WTC11 (cell line): ENCODE data around the gene SGCD. TPM values are rescaled to one million over a fixed set of nuclear protein-coding genes. Genes with fewer than 3 reads are reported as not detected.

Experiments
- ATAC-seq: fragments of 200-7000 bp; cut with Tn5 transposase; 2 replicates; pipeline ENCODE4 v1.10.0; 2021; ENCODE audit warnings: mild to moderate bottlenecking, moderate library complexity
- CTCF ChIA-PET: fragments of 300-600 bp; sonication (Branson Sonifier 250); formaldehyde crosslinking; loops from one replicate; lab custom pipeline; 2021; ENCODE audit warnings: antibody characterized with exemption; lab: Charles Lee
- POLR2A ChIA-PET: fragments of 350-600 bp; sonication (Branson Sonifier 250); formaldehyde crosslinking; loops from one replicate; lab custom pipeline; 2021; ENCODE audit warnings: antibody characterized with exemption; lab: Charles Lee
- DNase-seq: peaks from one replicate; pipeline ENCODE4 v3.0.0; 2021; ENCODE audit warnings: low spot score
- H3K27ac Mint-ChIP-seq: 2 replicates; pipeline ENCODE4 v1.8.0; 2021; ENCODE audit warnings: mixed read lengths
- H3K27me3 Mint-ChIP-seq: 2 replicates; pipeline ENCODE4 v1.8.0; 2021; ENCODE audit warnings: low read depth, mild to moderate bottlenecking, moderate library complexity, mixed read lengths
- H3K36me3 Mint-ChIP-seq: 2 replicates; pipeline ENCODE4 v1.8.0; 2021; ENCODE audit warnings: mixed read lengths
- H3K4me1 Mint-ChIP-seq: 2 replicates; pipeline ENCODE4 v1.8.0; 2022; ENCODE audit warnings: mixed read lengths
- H3K4me3 Mint-ChIP-seq: 2 replicates; pipeline ENCODE4 v1.8.0; 2021; ENCODE audit warnings: mild to moderate bottlenecking, moderate library complexity, mixed read lengths
- H3K9me3 Mint-ChIP-seq: 2 replicates; pipeline ENCODE4 v1.8.0; 2021; ENCODE audit warnings: mixed read lengths
- ATF3 ChIP-seq: sonication (generic); formaldehyde crosslinking; conservative IDR thresholded peaks from 2 replicates; pipeline ENCODE4 v1.8.1; 2022; ENCODE audit warnings: mild to moderate bottlenecking, missing genetic modification reagents
- ATF6 ChIP-seq: sonication (generic); formaldehyde crosslinking; IDR thresholded peaks from 2 replicates; pipeline ENCODE4 v1.8.1; 2023; ENCODE audit warnings: mild to moderate bottlenecking, missing genetic modification reagents
- CTCF ChIP-seq: fragments of 200-600 bp; IDR thresholded peaks from 2 replicates; pipeline ENCODE4 v1.8.0; 2022; ENCODE audit warnings: antibody characterized with exemption
- FOXK1 ChIP-seq: sonication (generic); formaldehyde crosslinking; IDR thresholded peaks from 2 replicates; pipeline ENCODE4 v1.8.0; 2022; ENCODE audit warnings: mild to moderate bottlenecking, moderate library complexity, missing genetic modification reagents
- FOXP1 ChIP-seq: sonication (generic); formaldehyde crosslinking; IDR thresholded peaks from 2 replicates; pipeline ENCODE4 v1.8.0; 2022; ENCODE audit warnings: missing genetic modification reagents, mild to moderate bottlenecking, moderate library complexity, borderline replicate concordance
- GRHL2 ChIP-seq: fragments of 250-450 bp; sonication (Bioruptor Pico); IDR thresholded peaks from 2 replicates; pipeline ENCODE4 v1.8.0; 2022; ENCODE audit warnings: mild to moderate bottlenecking, moderate library complexity; ENCODE audit not compliant: insufficient replicate concordance, severe bottlenecking
- IRF2 ChIP-seq: sonication (generic); formaldehyde crosslinking; IDR thresholded peaks from 2 replicates; pipeline ENCODE4 v1.8.0; 2022; ENCODE audit warnings: low read depth, missing genetic modification reagents, borderline replicate concordance
- MAX ChIP-seq: sonication (generic); formaldehyde crosslinking; IDR thresholded peaks from 2 replicates; pipeline ENCODE4 v1.8.0; 2022; ENCODE audit warnings: mild to moderate bottlenecking, missing genetic modification reagents
- MXD4 ChIP-seq: fragments of 250-450 bp; sonication (Bioruptor Pico); IDR thresholded peaks from 2 replicates; pipeline ENCODE4 v1.8.0; 2021; ENCODE audit warnings: mild to moderate bottlenecking, moderate library complexity, borderline replicate concordance
- MYBL2 ChIP-seq: sonication (generic); formaldehyde crosslinking; IDR thresholded peaks from 2 replicates; pipeline ENCODE4 v1.8.1; 2023; ENCODE audit warnings: mild to moderate bottlenecking, moderate library complexity, missing genetic modification reagents
- NFE2L1 ChIP-seq: sonication (generic); formaldehyde crosslinking; IDR thresholded peaks from 2 replicates; pipeline ENCODE4 v1.8.1; 2023; ENCODE audit warnings: missing genetic modification reagents
- NFYB ChIP-seq: sonication (generic); formaldehyde crosslinking; conservative IDR thresholded peaks from 2 replicates; pipeline ENCODE4 v1.8.0; 2022; ENCODE audit warnings: low read depth, missing genetic modification reagents
- RELA ChIP-seq: sonication (generic); formaldehyde crosslinking; IDR thresholded peaks from 2 replicates; pipeline ENCODE4 v1.8.1; 2022; ENCODE audit warnings: missing genetic modification reagents, mild to moderate bottlenecking, borderline replicate concordance
- SMAD3 ChIP-seq: sonication (generic); formaldehyde crosslinking; IDR thresholded peaks from 2 replicates; pipeline ENCODE4 v1.8.0; 2022; ENCODE audit warnings: missing genetic modification reagents, mild to moderate bottlenecking, borderline replicate concordance
- SMAD4 ChIP-seq: sonication (generic); formaldehyde crosslinking; IDR thresholded peaks from 2 replicates; pipeline ENCODE4 v1.8.0; 2022; ENCODE audit warnings: mild to moderate bottlenecking, missing genetic modification reagents
- SOX15 ChIP-seq: fragments of 250-450 bp; sonication (Bioruptor Pico); IDR thresholded peaks from 2 replicates; pipeline ENCODE4 v1.9.0; 2021; ENCODE audit warnings: mild to moderate bottlenecking
- ZMAT4 ChIP-seq: fragments of 250-450 bp; sonication (Bioruptor Pico); IDR thresholded peaks from 2 replicates; pipeline ENCODE4 v1.9.0; 2021; ENCODE audit warnings: mild to moderate bottlenecking
- ZNF121 ChIP-seq: sonication (generic); formaldehyde crosslinking; IDR thresholded peaks from 2 replicates; pipeline ENCODE4 v1.8.0; 2023; ENCODE audit warnings: missing genetic modification reagents
- ZNF219 ChIP-seq: sonication (generic); formaldehyde crosslinking; IDR thresholded peaks from 2 replicates; pipeline ENCODE4 v1.8.0; 2023; ENCODE audit warnings: missing genetic modification reagents, mild to moderate bottlenecking, borderline replicate concordance
- ZNF317 ChIP-seq: sonication (generic); formaldehyde crosslinking; IDR thresholded peaks from 2 replicates; pipeline ENCODE4 v1.8.1; 2023; ENCODE audit warnings: low read depth, mild to moderate bottlenecking, moderate library complexity, missing genetic modification reagents, borderline replicate concordance
- ZNF671 ChIP-seq: fragments of 250-450 bp; sonication (Bioruptor Pico); IDR thresholded peaks from 2 replicates; pipeline ENCODE4 v1.8.0; 2021; ENCODE audit warnings: mild to moderate bottlenecking
- ZSCAN18 ChIP-seq: fragments of 250-450 bp; sonication (Bioruptor Pico); IDR thresholded peaks from 2 replicates; pipeline ENCODE4 v2.1.2; 2022; ENCODE audit warnings: mild to moderate bottlenecking, moderate library complexity
- total RNA-seq: library from RNA; stranded (reverse); gene quantifications from 3 replicates; pipeline ENCODE4 v1.2.3, GENCODE V29; 2021

Gene SGCD
- total RNA-seq, 1 experiment from 2014 or later, result 0.33 TPM

GRCh38 chr5:156395306-156395675 is 68.3 kb downstream of the SGCD start:
- ChIA-PET POLR2A (no interaction called here), CTCF (no interaction called here)
- H3K4me1 Mint-ChIP-seq, result 0 out of 2 replicates have a peak, but pooled peaks cover 3% of the 10 kb centered on the region
- no peak overlapping the region for H3K27ac Mint-ChIP-seq
- no peaks in the 10 kb centered on the region for H3K9me3 Mint-ChIP-seq
- H3K36me3 Mint-ChIP-seq, result no peaks in the 10 kb centered on the region
- DNase-seq (no peak), ATAC-seq (no peak)
- no peak overlapping the region for H3K4me3 Mint-ChIP-seq
- TF ChIP-seq ZNF317 (CRISPR knock-in tag), result no peak
- TF ChIP-seq ZNF671, result no peak
- no peak for TF ChIP-seq MXD4 (CRISPR knock-in tag)
- no peak for TF ChIP-seq RELA (CRISPR knock-in tag)
- no peak for TF ChIP-seq GRHL2
- no peak for TF ChIP-seq NFYB (CRISPR knock-in tag)
- no peak for TF ChIP-seq SMAD3 (CRISPR knock-in tag)
- TF ChIP-seq CTCF, result no peak
- H3K27me3 Mint-ChIP-seq, result no peaks in the 10 kb centered on the region

- ChIA-PET POLR2A (no interaction called here), CTCF (no interaction called here)
- no peak for ATAC-seq
- H3K36me3 Mint-ChIP-seq, result no peaks in the 10 kb centered on the region
- H3K27me3 Mint-ChIP-seq, result no peaks in the 10 kb centered on the region
- H3K4me3 Mint-ChIP-seq, result no peak overlapping the region
- 0 out of 2 replicates have a peak, but pooled peaks cover 3% of the 10 kb centered on the region for H3K4me1 Mint-ChIP-seq
- no peak overlapping the region for H3K27ac Mint-ChIP-seq
- no peak for DNase-seq
- H3K9me3 Mint-ChIP-seq, result no peaks in the 10 kb centered on the region
- no peak for TF ChIP-seq CTCF
- TF ChIP-seq RELA (CRISPR knock-in tag), result no peak
- TF ChIP-seq FOXP1 (CRISPR knock-in tag), result no peak
- TF ChIP-seq ATF6 (CRISPR knock-in tag), result no peak
- TF ChIP-seq NFYB (CRISPR knock-in tag), result no peak
- TF ChIP-seq ATF3 (CRISPR knock-in tag), result no peak
- no peak for TF ChIP-seq IRF2
- no peak for TF ChIP-seq FOXK1 (CRISPR knock-in tag)
- no peak for TF ChIP-seq MYBL2 (CRISPR knock-in tag)
- TF ChIP-seq ZNF219, result no peak
- TF ChIP-seq MAX (CRISPR knock-in tag), result no peak
- TF ChIP-seq SOX15, result no peak
- TF ChIP-seq ZNF121 (CRISPR knock-in tag), result no peak
- TF ChIP-seq ZSCAN18 (CRISPR knock-in tag), result no peak
- TF ChIP-seq NFE2L1 (CRISPR knock-in tag), result no peak
- no peak for TF ChIP-seq SMAD4 (CRISPR knock-in tag)
- no peak for TF ChIP-seq ZMAT4
Measured at GRCh38 chr5:156396063-156396829, 69.3 kb downstream of the SGCD start.
